Stimulated activated naive CD4-positive, alpha-beta T cell (primary cell): ENCODE measurements around the gene LATS2.
"Not testable (repeated sequence)": the region's sequence is repeated elsewhere in the genome, so short reads cannot be mapped to it uniquely, and the experiment has no call there.

ENCODE experiments used
- DNase-seq, 6 experiments: peaks; one replicate each; lab custom pipeline; 2025; lab: John Stamatoyannopoulos, UW

LATS2 gene

GRCh38 chr13:20991741-20992520 lies 69.5 kb downstream of the LATS2 start:
- no peak for DNase-seq

GRCh38 chr13:20990910-20991525 lies 70.4 kb downstream of the LATS2 start:
- DNase-seq = no peak

- no peak for DNase-seq
Observed at GRCh38 chr13:20989656-20990321, 71.6 kb downstream of the LATS2 start.

GRCh38 chr13:20988909-20989655 lies 72.3 kb downstream of the LATS2 start:
- DNase-seq = no peak

- DNase-seq = no peak
Observed at GRCh38 chr13:20988033-20988908, 73.1 kb downstream of the LATS2 start.

GRCh38 chr13:20987599-20987998 lies 73.8 kb downstream of the LATS2 start:
- DNase-seq = no peak

- DNase-seq = no peak
Observed at GRCh38 chr13:20984879-20985278, 76.5 kb downstream of the LATS2 start.

- DNase-seq = no peak
Observed at GRCh38 chr13:20983386-20983785, 78.0 kb downstream of the LATS2 start.

GRCh38 chr13:20981370-20982095 lies 79.9 kb downstream of the LATS2 start:
- no peak for DNase-seq

- no peak for DNase-seq
Observed at GRCh38 chr13:20980899-20981298, 80.5 kb downstream of the LATS2 start.

- no peak for DNase-seq
Observed at GRCh38 chr13:20980430-20980829, 81.0 kb downstream of the LATS2 start.

GRCh38 chr13:20977394-20977793 lies 84.0 kb downstream of the LATS2 start:
- DNase-seq = no peak

- DNase-seq = no peak
Observed at GRCh38 chr13:20974981-20975585, 86.3 kb downstream of the LATS2 start.

- DNase-seq = no peak
Observed at GRCh38 chr13:20973886-20974425, 87.4 kb downstream of the LATS2 start.

- DNase-seq = no peak
Observed at GRCh38 chr13:20972731-20973130, 88.7 kb downstream of the LATS2 start.

- DNase-seq = no peak
Observed at GRCh38 chr13:20969182-20969581, 92.2 kb downstream of the LATS2 start.

GRCh38 chr13:20968745-20969144 lies 92.6 kb downstream of the LATS2 start:
- DNase-seq = no peak

- DNase-seq = no peak
Observed at GRCh38 chr13:20967340-20967739, 94.0 kb downstream of the LATS2 start.

- no peak for DNase-seq
Observed at GRCh38 chr13:20964904-20965303, 96.5 kb downstream of the LATS2 start.

- DNase-seq = not testable (repeated sequence)
Observed at GRCh38 chr13:20961663-20962062, 99.7 kb downstream of the LATS2 start.
